ENCODE measurements around the gene HOMER1.
"Not testable (repeated sequence)": the region's sequence is repeated elsewhere in the genome, so short reads cannot be mapped to it uniquely, and the experiment has no call there.

Gene HOMER1

DNA sequence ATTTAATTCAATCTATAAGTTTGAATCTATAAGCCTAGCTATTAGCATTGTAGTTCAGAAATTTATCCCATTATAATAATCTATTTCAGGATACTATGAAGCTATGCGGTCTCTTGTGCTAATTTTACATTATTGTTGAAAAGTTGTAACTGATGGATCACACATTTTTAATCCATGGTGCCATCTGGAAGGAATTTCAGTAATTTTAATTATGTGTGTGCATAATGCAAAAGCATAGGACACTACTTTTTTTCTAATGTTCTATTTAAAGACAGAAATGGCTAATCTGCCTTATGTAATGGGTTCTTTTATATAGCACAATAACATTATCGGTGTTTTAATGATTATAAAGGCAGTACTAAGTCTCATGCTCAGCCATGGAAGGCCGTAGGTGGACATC, 90.6 kb downstream of the HOMER1 start:
- no peak for DNase-seq (ENCODE audit: low read depth in 1 of 2, low spot score in 1 of 2)

- no peak for DNase-seq (ENCODE audit: low read depth in 1 of 2, low spot score in 1 of 2)
Observed at GRCh38 chr5:79420248-79420647, 93.7 kb downstream of the HOMER1 start.

- no peak for DNase-seq (ENCODE audit: low read depth in 1 of 2, low spot score in 1 of 2)
Observed at GRCh38 chr5:79418276-79418675, 95.7 kb downstream of the HOMER1 start.

DNA sequence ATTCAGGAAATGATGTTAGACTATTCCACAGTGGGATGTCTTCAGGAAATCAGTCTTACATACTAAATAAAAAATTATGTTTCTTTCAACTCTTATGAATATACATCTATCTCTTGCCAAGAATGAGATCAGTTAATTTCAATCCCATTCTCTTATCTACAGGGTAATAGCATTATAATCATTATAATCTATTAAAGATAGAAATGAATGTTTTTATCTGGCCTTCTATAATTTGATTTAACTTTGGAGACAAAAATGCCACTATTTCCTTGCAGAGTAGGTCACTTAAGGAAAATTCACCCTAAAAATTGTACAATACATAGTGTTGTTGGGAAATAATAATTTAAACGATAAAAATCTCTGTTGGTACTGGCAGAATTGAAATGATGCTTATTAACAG, 96.4 kb downstream of the HOMER1 start:
- DNase-seq (ENCODE audit: low read depth in 1 of 2, low spot score in 1 of 2): no peak

- DNase-seq (ENCODE audit: low read depth in 1 of 2, low spot score in 1 of 2): no peak
Observed at GRCh38 chr5:79416499-79416898, 97.4 kb downstream of the HOMER1 start.

- no peak for DNase-seq (ENCODE audit: low read depth in 1 of 2, low spot score in 1 of 2)
Observed at GRCh38 chr5:79413112-79413511, 100.8 kb downstream of the HOMER1 start.

DNA sequence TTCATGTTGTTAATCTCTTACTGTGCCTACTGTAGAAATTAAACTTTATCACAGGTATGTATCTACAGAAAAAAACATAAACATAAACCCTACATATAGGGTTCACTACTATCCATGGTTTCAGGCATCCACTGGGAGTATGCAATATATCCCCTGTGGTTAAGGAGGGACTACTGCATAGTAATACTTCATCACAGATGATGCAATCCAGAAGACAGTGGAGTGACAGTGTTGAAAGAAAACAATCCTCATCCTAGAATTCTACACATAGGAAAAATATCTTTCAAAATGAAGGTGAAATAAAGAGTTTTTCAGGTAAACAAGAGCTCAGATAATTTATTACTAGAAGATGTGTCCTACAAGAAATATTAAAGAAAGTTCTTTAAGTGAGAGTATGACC, 105.9 kb downstream of the HOMER1 start:
- DNase-seq (ENCODE audit: low read depth in 1 of 2, low spot score in 1 of 2): no peak

DNA sequence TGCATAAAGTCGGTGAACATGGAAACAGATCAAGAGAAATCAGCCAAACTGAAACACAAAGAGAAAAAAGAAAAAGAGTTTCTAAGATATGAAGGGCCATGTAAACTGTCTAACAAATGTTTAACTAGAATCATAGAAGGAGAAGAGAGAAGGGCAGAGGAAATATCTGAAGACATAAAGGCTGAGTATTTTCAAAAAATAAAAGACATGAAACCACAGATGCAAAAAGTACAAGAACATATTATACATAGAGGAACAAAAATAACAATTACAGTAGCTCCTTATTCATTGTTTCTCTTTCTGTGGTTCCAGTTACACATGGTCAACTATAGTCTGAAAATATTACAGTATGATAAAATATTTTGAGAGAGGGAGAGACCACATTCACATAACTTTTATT, 106.3 kb downstream of the HOMER1 start:
- no peak for DNase-seq (ENCODE audit: low read depth in 1 of 2, low spot score in 1 of 2)

- no peak for DNase-seq (ENCODE audit: low read depth in 1 of 2, low spot score in 1 of 2)
Observed at GRCh38 chr5:79401216-79401615, 112.7 kb downstream of the HOMER1 start.

DNA sequence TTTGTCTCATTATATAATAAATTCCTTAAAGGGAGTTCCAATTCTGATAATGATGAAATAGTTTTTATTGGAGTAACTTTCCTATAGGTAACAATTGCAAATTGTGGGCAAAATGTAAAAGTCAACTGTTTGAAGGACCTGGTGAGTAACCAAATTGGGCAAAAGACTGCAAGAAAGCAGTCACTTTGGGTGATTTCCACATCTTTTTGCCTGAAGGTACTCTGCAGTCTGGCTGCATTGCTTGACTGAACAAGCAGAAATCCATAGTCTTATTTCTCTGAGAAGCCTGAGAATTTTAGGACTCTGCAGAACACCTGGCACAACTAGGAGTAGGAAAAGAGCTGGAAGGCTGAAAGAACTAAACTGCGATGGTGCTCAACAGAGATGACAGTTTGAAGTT, 114.9 kb downstream of the HOMER1 start:
- DNase-seq (ENCODE audit: low read depth in 1 of 2, low spot score in 1 of 2): no peak

DNA sequence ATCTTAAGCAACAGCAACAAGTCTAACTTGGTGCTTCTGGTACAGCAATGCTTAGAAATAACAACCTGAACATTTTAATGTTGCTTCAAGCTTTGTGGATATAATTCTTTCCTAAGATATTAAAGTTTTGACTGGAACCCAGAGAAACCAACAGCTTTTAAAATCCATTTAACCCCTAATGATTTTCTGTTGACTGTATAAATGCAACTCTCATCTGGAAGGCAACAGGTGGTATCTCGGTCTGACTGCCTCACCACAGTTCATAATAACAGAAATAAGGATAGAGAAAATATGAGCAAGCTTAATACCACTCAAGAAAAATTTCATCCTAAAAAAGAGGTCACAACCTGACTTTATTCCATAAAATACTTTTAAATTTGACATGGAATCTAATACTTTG, 116.9 kb downstream of the HOMER1 start:
- no peak for DNase-seq (ENCODE audit: low read depth in 1 of 2, low spot score in 1 of 2)

- no peak for DNase-seq (ENCODE audit: low read depth in 1 of 2, low spot score in 1 of 2)
Observed at GRCh38 chr5:79396265-79396664, 117.7 kb downstream of the HOMER1 start.

- DNase-seq (ENCODE audit: low read depth in 1 of 2, low spot score in 1 of 2): no peak
Observed at GRCh38 chr5:79395296-79395695, 118.6 kb downstream of the HOMER1 start.

DNA sequence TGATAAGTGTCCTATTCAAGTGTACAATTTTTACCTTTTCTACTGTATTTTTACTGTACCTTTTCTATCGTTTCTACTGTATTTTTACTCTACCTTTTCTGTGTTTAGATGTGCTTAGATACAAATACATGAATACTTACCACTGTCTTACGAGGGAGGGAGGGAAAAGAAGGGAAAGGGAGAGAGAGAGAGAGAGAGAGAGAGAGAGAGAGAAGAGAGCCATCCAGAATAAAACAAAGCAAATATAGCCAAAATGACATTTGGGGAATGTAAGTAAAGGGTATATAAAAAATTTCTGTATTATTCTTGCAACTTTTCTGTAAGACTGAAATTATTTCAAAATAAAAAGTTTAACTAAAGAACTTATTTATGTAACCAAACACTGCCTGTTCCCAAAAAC, 121.2 kb downstream of the HOMER1 start:
- DNase-seq (ENCODE audit: low read depth in 1 of 2, low spot score in 1 of 2): no peak

- DNase-seq (ENCODE audit: low read depth in 1 of 2, low spot score in 1 of 2): no peak
Observed at GRCh38 chr5:79386679-79387078, 127.3 kb downstream of the HOMER1 start.

DNA sequence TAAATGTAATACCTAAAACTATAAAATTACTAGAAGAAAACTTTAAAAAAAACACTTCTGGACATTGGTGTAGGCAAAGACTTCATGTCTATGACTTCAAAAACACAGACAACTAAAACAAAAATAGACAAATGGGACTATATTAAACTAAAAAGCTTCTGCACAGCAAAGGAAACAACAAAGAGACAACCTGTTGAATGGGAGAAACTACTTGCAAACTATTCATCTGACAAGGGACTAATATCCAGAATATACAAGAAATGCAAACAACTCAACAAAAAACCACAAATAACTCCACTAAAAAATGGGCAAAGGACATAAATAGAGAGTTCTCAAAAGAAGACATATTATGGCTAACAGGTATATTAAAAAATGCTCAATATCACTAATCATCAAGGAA, 128.8 kb downstream of the HOMER1 start:
- not testable (repeated sequence) for DNase-seq (ENCODE audit: low read depth in 1 of 2, low spot score in 1 of 2)

GRCh38 chr5:79378510-79379186, 135.3 kb downstream of the HOMER1 start:
- no peak for DNase-seq (ENCODE audit: low read depth in 1 of 2, low spot score in 1 of 2)

GRCh38 chr5:79357398-79357797, 156.5 kb downstream of the HOMER1 start:
- DNase-seq (ENCODE audit: low read depth in 1 of 2, low spot score in 1 of 2): no peak

DNA sequence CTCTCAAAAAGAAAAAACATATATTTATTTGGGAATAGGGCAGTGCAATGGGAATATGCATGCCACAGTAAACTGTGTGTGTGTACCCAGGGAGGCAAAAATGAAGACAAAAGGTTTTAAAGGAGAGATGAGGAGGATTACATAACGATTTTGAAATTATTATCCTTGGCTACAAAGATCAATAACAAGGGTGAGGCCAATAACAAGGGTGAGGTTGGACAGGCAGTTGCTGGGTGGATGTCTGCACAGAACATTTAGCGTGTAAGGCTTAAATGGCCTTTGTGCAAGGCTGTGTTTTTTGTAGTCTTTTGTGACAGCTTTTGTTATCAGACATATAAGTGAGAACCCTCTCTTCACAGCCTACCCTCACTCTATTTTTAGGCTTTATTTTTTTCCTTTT, 164.1 kb downstream of the HOMER1 start:
- DNase-seq (ENCODE audit: low read depth in 1 of 2, low spot score in 1 of 2): no peak

GRCh38 chr5:79349047-79349446, 164.9 kb downstream of the HOMER1 start:
- DNase-seq (ENCODE audit: low read depth in 1 of 2, low spot score in 1 of 2): no peak

DNA sequence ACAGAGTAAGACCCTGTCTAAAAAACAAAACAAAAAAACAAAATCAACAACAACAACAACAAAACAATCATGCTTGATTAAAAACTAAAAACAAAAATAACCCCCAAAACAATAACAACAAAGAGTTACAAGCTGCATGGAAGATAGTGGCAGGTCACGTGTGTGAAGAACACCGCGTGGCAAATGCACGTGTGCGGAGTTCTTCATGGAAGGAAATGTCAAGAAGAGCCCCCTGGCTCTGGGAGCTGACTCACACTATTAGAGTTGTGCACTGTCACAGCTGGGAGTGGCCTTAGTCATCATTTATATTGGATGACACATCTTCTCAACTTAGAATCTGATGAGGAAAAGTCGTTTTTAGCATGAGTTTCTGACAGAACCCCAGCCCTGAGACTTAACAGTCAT, 167.5 kb downstream of the HOMER1 start:
- no peak for DNase-seq (ENCODE audit: low read depth in 1 of 2, low spot score in 1 of 2)

- DNase-seq (ENCODE audit: low read depth in 1 of 2, low spot score in 1 of 2): no peak
Observed at GRCh38 chr5:79333852-79334557, 179.9 kb downstream of the HOMER1 start.

DNA sequence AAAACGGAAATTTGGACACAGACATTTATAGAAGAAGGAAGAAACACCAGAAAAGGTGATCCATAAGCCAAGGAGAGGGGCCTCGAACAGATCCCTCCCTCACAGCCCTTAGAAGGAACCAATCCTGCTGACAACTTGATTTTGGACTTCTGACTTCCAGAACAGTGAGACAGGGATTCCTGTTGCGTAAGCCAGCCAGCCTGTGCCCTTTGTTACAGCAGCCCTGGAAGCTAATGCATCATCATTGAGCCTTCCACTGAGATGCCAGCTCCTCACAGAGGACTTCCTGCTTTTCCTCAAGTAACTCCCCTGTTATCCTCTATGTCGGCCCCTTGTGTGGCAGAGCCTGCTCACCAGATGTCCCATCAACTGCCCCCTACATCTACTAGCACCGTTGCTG, 183.9 kb downstream of the HOMER1 start:
- DNase-seq (ENCODE audit: low read depth in 1 of 2, low spot score in 1 of 2): no peak

Data from activated T-helper 1 cell treated with anti-CD3 and anti-CD28 coated beads, Interleukin-2, amount 50 U/mL, for 16 hours (primary cell).